Suprapubic skin (tissue), 4 donors: ENCODE measurements around the gene NLGN4X. TPM values are rescaled to one million over a fixed set of nuclear protein-coding genes. Genes with fewer than 3 reads are reported as not detected.

Experiments
- DNase-seq, 2 donors: peaks; one replicate each; pipeline ENCODE4 v3.0.0-alpha.2; 2019; ENCODE audit warnings: low spot score in 2 of 2
- H3K27ac ChIP-seq: fragments of 200-600 bp; sonication (generic); one replicate; pipeline ENCODE4 v1.5.1; 2019
- H3K27me3 ChIP-seq: fragments of 200-600 bp; sonication (generic); one replicate; pipeline ENCODE4 v1.5.1; 2019
- H3K36me3 ChIP-seq: fragments of 200-600 bp; sonication (generic); one replicate; pipeline ENCODE4 v1.5.1; 2019
- H3K4me1 ChIP-seq: fragments of 200-600 bp; sonication (generic); one replicate; pipeline ENCODE4 v1.5.1; 2019
- H3K4me3 ChIP-seq: fragments of 200-600 bp; sonication (generic); one replicate; pipeline ENCODE4 v1.5.1; 2019; ENCODE audit warnings: mild to moderate bottlenecking
- H3K9me3 ChIP-seq: fragments of 200-600 bp; sonication (generic); one replicate; pipeline ENCODE4 v1.5.1; 2019
- EP300 ChIP-seq: sonication (generic); formaldehyde crosslinking; IDR thresholded peaks from one replicate; pipeline ENCODE4 v1.6.1; 2017; ENCODE audit warnings: antibody characterized with exemption
- POLR2A ChIP-seq, 2 donors: fragments of 450-650 bp; IDR thresholded peaks; one replicate each; pipeline ENCODE4 v1.6.1; 2017; ENCODE audit warnings: antibody characterized with exemption in 2 of 2, mild to moderate bottlenecking in 2 of 2, moderate library complexity in 2 of 2
- POLR2AphosphoS5 ChIP-seq, 3 donors: sonication (generic); formaldehyde crosslinking; IDR thresholded peaks; one replicate each; pipeline ENCODE4 v1.6.1; 2017; ENCODE audit warnings: antibody characterized with exemption in 3 of 3
- WGBS: methylation state at CpG from one replicate; pipeline ENCODE4 v1.1.5; 2018; 5-methylcytosine and 5-hydroxymethylcytosine counted together
- total RNA-seq, 4 donors: library from RNA; depleted of rRNA; stranded (reverse); fragments of >200 nt; gene quantifications; one replicate each; pipeline ENCODE4 v1.1.0, GENCODE V29; 2016
- TF ChIP-seq, protein P1 (sequence below), 2 donors: fragments of 200-600 bp in 1 of 2; fragments of 450-650 bp in 1 of 2; sonication (generic) in 1 of 2; IDR thresholded peaks; one replicate each; pipeline ENCODE4 v1.5.1; 2016 to 2019; ENCODE audit warnings: antibody characterized with exemption in 2 of 2, mild to moderate bottlenecking in 1 of 2, moderate library complexity in 1 of 2

The NLGN4X gene
- total RNA-seq, 4 donors from 2014 or later: 0.64 to 1.8 (median 1.2) TPM

DNA sequence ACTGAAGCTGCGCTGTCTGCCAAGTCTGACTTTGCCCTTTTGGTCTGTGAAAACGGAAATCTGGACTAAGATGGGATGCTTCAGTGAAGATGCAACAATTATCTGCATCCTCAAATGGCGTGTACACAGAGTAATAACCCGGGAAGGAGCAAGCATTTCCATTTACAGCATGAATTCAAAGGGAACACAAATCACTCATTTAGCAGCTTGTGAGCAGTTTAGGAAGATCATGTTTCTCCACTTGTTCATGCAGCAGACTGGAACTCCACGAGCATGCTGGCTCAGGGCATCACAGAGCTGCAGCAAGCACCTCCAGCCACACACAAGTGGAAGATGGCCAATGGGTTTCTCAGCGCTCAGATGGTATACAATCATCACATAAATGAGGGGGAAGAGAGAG lies 175.5 kb downstream of the NLGN4X start:
- TF ChIP-seq POLR2AphosphoS5 (IDR thresholded peaks at IDR 0.05) (no peak), POLR2A (IDR thresholded peaks at IDR 0.05) (no peak), EP300 (no peak)
- TF ChIP-seq, protein P1, sequence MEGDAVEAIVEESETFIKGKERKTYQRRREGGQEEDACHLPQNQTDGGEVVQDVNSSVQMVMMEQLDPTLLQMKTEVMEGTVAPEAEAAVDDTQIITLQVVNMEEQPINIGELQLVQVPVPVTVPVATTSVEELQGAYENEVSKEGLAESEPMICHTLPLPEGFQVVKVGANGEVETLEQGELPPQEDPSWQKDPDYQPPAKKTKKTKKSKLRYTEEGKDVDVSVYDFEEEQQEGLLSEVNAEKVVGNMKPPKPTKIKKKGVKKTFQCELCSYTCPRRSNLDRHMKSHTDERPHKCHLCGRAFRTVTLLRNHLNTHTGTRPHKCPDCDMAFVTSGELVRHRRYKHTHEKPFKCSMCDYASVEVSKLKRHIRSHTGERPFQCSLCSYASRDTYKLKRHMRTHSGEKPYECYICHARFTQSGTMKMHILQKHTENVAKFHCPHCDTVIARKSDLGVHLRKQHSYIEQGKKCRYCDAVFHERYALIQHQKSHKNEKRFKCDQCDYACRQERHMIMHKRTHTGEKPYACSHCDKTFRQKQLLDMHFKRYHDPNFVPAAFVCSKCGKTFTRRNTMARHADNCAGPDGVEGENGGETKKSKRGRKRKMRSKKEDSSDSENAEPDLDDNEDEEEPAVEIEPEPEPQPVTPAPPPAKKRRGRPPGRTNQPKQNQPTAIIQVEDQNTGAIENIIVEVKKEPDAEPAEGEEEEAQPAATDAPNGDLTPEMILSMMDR (IDR thresholded peaks at IDR 0.05): no peak
- WGBS: 41% methylated on average over 6 of the region's 6 CpGs
- no peak for DNase-seq
- H3K27me3 ChIP-seq: no peaks in the 10 kb centered on the region
- H3K9me3 ChIP-seq: no peaks in the 10 kb centered on the region
- H3K27ac ChIP-seq: no peak overlapping the region
- H3K36me3 ChIP-seq: no peaks in the 10 kb centered on the region
- no peaks in the 10 kb centered on the region for H3K4me1 ChIP-seq
- no peak overlapping the region for H3K4me3 ChIP-seq

DNA sequence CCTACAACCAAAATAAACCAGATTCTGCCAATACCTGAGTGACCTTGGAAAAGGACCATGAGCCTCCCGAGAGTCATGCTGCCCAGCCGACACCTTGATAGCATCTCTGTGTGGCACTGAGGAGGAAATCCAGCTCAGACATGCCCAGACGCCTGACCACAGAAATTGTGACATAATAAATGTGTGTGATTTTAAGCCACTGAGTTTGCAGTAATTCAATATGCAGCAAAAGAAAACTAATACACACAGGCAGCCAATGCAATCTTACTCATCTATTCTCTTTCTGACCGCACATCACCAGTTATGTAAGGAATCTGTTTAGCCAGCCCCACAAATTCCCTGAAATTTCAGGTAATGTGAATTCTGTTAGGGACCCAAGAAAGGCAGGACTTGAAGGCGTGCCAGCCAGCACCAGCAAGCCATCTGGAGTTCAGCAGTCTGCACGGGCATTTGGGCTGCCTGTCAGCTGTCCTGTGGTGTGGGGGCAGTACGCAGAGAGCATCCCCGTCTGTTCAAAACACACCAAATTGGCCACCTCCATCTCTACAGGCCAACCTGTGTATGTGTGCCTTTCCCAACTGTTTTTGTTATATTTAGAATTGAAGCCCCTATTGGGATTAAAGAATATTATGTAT lies 176.4 kb downstream of the NLGN4X start:
- TF ChIP-seq, protein P1 (IDR thresholded peaks at IDR 0.05): no peak
- TF ChIP-seq POLR2A (IDR thresholded peaks at IDR 0.05): no peak
- TF ChIP-seq POLR2AphosphoS5 (IDR thresholded peaks at IDR 0.05): no peak
- no peak for TF ChIP-seq EP300
- DNase-seq: no peak
- Histone ChIP-seq H3K27me3 (no peaks in the 10 kb centered on the region), H3K9me3 (no peaks in the 10 kb centered on the region), H3K4me1 (no peaks in the 10 kb centered on the region), H3K4me3 (no peak overlapping the region), H3K27ac (no peak overlapping the region), H3K36me3 (no peaks in the 10 kb centered on the region)
- WGBS: 70% methylated on average over 8 of the region's 8 CpGs

DNA sequence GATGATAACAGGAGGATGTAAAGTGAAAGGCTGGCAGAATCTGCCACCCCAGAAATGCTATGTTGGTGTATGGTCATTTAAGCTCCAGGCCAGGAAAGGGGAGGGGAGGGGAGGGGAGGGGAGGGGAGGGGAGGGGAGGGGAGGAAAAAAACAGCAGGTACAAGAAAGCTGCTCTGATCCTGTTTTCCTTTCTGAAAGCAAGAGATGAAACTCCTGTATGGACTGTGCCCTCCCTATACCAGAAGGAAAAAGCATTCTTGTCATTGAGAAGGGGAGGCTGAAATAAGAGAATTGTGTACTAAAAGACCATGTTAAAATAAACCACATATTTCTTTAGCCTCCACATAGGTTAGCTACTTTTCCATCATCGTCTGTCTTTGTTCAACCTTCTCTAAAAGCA lies 179.5 kb downstream of the NLGN4X start:
- TF ChIP-seq POLR2AphosphoS5 (IDR thresholded peaks at IDR 0.05): no peak
- TF ChIP-seq POLR2A (IDR thresholded peaks at IDR 0.05): no peak
- TF ChIP-seq EP300: no peak
- TF ChIP-seq, protein P1 (IDR thresholded peaks at IDR 0.05): no peak
- Histone ChIP-seq H3K27ac (no peak overlapping the region), H3K9me3 (no peaks in the 10 kb centered on the region), H3K36me3 (no peaks in the 10 kb centered on the region), H3K4me3 (no peak overlapping the region), H3K4me1 (no peaks in the 10 kb centered on the region), H3K27me3 (no peaks in the 10 kb centered on the region)
- 83% methylated on average over 1 of the region's 1 CpG for WGBS
- no peak for DNase-seq

DNA sequence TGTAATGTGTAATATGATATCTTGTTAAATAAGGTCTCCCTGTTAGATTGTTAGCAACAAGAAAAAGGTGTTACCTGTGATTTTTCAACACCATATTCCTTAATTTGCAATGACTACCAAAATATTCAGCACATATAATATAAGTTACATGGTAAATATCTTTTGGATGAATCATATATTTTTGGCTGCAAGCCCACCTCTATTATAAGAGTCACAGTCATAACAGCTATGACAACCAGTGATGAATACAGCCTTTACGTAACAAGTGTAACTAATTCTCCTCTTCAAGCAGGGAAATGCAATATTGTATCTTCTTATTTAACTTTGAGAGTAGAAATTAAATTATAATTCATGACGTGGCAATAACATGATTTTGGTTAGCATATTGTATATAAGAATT lies 187.0 kb downstream of the NLGN4X start:
- no peak overlapping the region for H3K4me3 ChIP-seq
- H3K9me3 ChIP-seq: no peaks in the 10 kb centered on the region
- H3K36me3 ChIP-seq: no peaks in the 10 kb centered on the region
- WGBS: 65% methylated on average over 2 of the region's 2 CpGs
- no peaks in the 10 kb centered on the region for H3K4me1 ChIP-seq
- no peak for DNase-seq
- no peak overlapping the region for H3K27ac ChIP-seq
- no peaks in the 10 kb centered on the region for H3K27me3 ChIP-seq
- TF ChIP-seq POLR2AphosphoS5 (IDR thresholded peaks at IDR 0.05) (no peak), EP300 (no peak), POLR2A (IDR thresholded peaks at IDR 0.05) (no peak)

DNA sequence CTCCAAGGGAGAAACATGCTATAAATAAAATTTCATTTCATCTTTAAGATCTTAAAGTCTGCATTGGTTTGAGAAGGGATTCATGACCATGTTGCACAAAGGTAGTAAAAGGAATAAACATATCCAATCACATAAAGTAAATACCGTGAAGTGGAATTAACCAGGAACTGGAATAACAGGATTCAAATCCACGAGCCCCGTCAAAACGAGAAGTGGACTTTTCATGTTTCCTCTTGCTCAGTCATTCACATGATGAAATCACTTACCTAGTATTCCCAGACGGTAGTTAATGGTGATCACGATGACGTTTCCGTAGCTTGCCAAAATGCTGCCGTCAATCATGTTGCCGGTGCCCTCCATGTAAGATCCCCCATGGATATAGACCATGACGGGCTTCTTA lies 199.7 kb downstream of the NLGN4X start:
- Histone ChIP-seq H3K4me1 (no peaks in the 10 kb centered on the region), H3K27me3 (no peaks in the 10 kb centered on the region), H3K27ac (no peak overlapping the region), H3K9me3 (no peaks in the 10 kb centered on the region), H3K36me3 (no peaks in the 10 kb centered on the region), H3K4me3 (no peak overlapping the region)
- 86% methylated on average over 11 of the region's 11 CpGs for WGBS
- no peak for TF ChIP-seq POLR2A (IDR thresholded peaks at IDR 0.05)
- no peak for TF ChIP-seq POLR2AphosphoS5 (IDR thresholded peaks at IDR 0.05)
- TF ChIP-seq, protein P1 (IDR thresholded peaks at IDR 0.05): no peak
- TF ChIP-seq EP300: no peak
- DNase-seq: no peak

DNA sequence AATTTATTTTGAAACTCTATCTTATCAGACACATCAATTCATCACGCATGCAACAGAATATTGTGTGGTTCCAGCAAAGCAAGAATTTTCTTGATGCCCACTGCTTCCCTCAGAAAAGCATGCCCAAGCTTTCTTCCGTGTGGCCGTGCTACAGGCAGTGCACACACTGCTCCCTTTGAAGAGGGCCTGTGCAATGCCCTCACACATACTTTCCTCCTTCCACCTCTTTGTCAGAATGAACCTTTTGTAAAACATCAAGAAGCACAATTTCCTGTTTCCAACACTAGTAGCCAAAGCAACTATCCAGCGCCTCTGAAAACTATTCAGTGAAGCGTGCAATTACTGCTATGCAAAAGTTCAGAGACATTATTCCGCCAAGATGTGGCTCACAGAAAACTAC lies 201.7 kb downstream of the NLGN4X start:
- Histone ChIP-seq H3K4me1 (no peaks in the 10 kb centered on the region), H3K27me3 (no peaks in the 10 kb centered on the region), H3K36me3 (no peaks in the 10 kb centered on the region), H3K9me3 (no peaks in the 10 kb centered on the region), H3K27ac (no peak overlapping the region), H3K4me3 (no peak overlapping the region)
- WGBS: 61% methylated on average over 6 of the region's 6 CpGs
- DNase-seq: no peak
- no peak for TF ChIP-seq EP300
- TF ChIP-seq POLR2AphosphoS5 (IDR thresholded peaks at IDR 0.05): no peak
